Stimulated activated CD4-positive, alpha-beta T cell treated with anti-CD3 and anti-CD28 coated beads, Interleukin-1b, Interleukin-23, amount 100 ng/mL, for 4 hours (primary cell): ENCODE measurements around the gene EDEM1.

ENCODE experiments used
- DNase-seq, 2 donors: peaks; one replicate each; pipeline ENCODE4 v3.0.0-alpha.2; 2020; ENCODE audit warnings: low read depth in 2 of 2

EDEM1 gene

DNA sequence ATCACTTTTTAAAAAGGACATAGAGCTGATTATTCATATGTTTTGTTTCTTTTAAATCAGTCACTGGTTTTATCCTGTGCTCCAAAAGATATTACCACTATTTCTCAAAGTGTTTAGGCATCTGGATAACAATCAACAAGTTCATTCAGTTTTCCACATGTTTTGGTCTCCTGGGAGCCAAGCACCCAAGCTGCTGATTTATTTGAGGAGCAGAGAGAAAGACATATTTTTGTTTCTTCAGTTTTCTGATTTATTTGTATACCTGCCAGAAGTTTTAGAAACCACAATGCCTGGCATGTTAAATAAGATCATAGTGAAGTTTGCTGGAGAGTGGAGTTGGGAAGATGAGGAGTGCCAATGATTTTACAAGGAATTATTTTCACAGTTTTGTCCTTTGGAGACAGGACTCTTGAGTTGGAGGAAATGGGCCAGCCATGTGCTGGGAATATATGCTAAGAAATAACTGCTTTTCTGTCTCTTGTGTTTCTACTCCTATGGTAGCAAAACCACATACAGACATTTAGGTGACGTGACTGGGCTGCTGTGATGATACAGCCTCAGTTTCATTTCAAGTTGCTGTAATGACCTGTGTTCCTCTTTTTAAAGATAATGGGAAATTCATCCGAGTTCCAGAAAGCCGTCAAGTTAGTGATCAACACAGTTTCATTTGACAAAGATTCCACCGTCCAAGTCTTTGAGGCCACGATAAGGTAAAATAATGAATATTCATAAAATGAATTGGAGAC is 11.7 kb downstream of the EDEM1 start:
- no peak for DNase-seq

GRCh38 chr3:5201536-5201935 is 14.0 kb downstream of the EDEM1 start:
- no peak for DNase-seq

GRCh38 chr3:5202222-5202621 is 14.7 kb downstream of the EDEM1 start:
- DNase-seq, result no peak

DNA sequence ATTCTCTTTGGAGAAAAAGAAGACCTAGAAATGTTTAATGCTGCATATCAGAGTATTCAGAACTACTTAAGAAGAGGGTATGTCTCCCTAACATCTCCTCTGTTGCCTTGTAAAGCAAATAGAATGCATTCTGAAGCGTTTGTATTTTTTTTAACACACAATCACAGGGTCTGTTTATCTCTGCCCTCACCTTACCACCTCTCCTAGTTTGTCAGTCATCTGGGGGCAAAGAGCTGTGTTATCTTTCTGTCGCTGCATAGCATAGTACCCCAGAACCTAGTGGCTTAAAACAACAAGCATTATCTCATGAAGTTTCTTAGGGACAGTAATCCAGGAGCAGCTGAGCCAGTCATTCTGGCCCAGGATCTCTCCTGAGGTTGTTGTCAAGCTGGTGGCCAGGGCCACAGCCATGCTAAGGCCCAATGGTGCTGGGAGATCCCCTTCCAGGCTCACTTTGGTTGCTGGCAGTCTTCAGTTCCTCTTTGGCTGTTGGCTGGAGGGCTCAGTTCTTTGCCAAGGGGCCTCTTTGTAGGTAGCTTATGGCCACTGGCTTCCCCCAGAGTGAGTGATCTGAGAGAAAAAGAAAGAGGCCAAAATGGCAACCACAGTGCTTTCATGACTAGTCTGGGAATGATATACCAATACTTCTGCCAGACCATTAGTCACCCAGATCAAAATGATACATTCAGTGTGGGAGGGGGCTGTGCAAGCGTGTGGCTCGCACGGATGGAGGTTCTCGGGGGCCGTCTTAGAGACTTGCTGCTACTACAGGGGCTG is 17.8 kb downstream of the EDEM1 start:
- DNase-seq, result no peak

GRCh38 chr3:5210926-5211325 is 23.4 kb downstream of the EDEM1 start:
- no peak for DNase-seq

DNA sequence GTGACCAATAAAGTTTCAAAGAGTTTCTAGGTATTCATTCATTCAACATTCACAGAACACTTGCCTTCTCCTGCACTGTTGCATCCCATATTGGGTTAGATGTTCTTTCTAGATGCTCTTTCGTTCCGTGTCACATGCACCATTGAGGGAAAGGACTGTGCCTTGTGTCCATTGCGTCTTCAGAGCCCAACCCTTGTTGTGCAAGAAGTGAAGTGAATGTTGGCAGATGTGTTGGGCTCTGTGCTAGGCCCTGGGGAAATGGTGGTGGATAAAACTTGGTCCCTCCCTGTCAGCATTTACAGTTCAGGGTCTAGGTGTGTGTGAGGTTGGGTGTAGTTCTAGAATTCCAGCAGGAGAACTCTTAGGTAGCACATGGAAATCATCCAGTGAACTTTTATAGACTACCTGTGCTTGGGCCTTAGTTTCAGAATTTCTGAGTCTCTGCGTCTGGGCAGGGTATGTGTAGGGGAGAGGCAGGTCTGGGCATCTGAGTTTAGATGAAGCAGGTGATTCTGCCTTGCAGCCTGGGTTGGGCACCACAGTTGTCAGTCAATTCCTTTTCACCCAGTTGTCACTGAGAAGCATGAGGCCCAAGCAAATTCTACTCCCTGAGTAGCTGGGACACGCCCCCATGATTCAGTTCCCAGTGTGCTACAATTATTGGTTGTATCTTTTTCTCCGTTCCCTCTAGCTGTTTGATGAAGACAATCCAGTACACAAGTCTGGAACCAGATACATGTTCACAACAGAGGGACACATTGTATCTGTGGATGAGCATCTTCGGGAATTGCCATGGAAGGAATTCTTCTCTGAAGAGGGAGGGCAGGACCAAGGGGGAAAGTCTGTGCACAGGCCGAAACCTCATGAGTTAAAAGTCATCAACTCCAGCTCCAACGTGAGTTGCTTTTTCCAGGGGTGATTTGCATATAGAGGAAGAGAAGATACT is 25.4 kb downstream of the EDEM1 start:
- no peak for DNase-seq

- DNase-seq, result no peak
Measured at GRCh38 chr3:5213574-5213966, 26.1 kb downstream of the EDEM1 start.

- DNase-seq, result no peak
Measured at GRCh38 chr3:5214352-5214751, 26.8 kb downstream of the EDEM1 start.

- DNase-seq, result no peak
Measured at GRCh38 chr3:5217824-5218595, 30.5 kb downstream of the EDEM1 start.

- DNase-seq, result no peak
Measured at GRCh38 chr3:5218815-5219214, 31.3 kb downstream of the EDEM1 start.

DNA sequence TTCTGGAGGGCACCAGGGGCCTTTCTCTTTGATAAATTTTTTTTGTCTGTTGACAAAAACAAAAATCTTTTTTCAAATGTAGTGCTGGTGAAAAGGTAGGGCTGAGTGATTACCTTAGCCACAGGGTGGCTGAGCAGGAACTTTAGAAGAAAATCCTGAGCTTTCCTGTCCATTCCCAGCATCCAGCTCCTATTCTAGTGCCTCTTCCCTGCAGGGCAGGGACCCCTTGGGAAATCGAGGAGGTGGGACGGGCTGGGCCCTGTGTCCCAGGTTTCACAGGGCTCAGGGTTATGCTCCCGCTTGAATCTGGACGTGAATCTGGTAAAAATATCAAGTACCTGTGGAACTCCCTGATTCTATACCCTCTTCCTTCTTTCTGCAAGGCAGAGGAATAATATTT is 31.7 kb downstream of the EDEM1 start:
- DNase-seq, result no peak

DNA sequence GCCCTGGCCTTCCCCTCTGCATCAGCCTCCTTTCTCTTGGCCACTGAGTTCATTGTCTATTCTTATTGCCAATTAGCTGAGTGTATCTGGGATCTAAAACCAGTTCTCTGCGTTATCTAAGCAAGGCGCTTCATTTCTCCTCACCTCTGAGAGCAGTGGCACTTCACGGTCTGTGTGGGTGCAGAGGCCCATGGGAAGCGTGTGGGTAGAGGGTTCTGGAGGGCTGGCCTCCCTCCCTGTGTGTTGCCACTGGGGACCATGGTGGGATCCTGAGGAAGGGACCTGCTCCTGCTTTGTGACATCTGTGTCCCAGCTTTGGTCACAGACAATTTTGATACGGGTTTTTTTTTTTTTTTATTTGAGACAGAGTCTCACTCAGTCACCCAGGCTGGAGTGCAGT is 32.7 kb downstream of the EDEM1 start:
- no peak for DNase-seq

DNA sequence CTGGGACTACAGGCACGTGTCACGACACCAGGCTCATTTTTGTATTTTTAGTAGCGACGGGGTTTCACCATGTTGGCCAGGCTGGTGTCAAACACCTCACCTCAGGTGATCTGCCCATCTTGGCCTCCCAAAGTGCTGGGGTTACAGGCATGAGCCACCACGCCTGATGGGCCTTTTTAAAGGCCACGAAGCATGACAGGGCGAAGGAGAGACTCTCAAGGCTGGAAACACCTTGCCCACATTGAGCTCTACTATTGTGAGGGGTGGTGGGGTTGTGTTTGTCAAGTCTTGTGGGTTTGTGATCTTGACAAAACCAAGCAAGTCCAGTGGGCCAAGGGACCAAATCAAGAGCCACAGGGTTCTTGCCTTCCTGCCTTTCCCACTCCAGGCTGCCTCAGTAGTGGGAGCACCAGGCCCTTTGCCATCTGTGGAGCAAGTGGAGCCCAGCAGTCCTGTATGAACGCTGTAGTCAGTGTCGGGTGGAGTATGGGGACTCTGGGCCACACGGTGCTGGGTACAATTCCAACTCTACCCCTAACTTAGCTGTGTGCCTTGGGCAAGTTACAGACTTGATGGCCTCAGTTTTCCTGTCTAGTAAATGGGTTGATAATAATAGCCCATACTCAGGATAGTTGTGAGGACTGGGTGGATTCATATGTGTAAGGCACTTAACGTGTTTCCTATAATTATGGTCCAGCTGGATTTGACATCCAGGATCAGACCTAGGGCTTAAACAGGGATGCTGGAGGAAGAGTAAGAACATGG is 33.3 kb downstream of the EDEM1 start:
- no peak for DNase-seq

DNA sequence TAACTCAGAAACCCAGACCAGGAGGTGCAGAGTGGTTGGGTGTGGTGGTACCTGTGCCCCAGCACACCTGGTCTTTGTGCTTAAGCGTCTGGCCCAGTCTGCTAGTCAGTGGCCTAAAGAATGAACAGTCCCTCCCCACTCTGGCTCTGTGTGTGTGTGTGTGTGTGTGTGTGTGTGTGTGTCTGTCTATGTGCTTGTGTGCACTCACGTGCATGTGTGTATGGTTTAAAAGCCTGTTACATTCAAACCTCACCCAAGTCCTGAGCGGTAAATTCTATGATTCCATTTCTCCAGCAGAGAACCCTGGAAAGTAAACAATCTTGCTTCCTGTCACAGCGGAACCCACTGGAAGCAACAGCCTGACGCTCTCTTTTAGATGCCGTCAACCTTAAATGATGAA is 34.2 kb downstream of the EDEM1 start:
- no peak for DNase-seq

DNA sequence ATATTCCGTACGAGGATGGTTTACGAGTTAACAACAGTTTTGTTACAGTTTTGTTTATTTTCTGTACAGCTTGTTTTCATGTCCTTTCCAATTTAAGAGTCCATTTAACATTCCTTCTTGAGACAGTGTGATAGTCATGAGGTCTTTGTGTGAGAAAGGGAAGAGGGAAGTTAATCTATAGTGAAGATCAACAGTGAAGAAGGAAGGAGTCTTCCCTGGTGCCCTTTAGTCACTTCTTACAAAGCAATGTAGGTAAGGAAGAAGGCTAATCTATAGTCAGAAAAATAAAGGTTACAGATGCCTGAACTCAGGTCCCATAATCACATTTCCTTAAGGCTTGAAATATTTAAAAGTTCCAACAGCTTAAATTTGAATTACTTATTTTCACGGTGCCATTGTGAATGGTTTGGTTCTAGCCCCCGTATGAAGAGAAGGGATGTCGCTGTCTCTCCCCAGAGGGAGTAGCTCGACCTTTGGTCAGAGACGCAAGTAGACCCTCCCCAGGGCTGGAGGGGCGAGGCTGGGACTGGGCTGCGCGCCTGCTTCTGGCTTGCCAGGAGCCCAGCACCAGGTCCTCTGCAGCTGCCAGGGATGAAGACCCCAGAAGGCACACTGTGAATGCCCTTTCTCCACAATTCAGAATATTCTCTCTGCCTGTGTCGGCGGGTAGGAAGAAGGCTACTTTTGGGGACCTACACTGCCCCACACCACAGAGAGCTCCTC is 34.9 kb downstream of the EDEM1 start:
- DNase-seq, result no peak

GRCh38 chr3:5226783-5227182 is 39.3 kb downstream of the EDEM1 start:
- no peak for DNase-seq

DNA sequence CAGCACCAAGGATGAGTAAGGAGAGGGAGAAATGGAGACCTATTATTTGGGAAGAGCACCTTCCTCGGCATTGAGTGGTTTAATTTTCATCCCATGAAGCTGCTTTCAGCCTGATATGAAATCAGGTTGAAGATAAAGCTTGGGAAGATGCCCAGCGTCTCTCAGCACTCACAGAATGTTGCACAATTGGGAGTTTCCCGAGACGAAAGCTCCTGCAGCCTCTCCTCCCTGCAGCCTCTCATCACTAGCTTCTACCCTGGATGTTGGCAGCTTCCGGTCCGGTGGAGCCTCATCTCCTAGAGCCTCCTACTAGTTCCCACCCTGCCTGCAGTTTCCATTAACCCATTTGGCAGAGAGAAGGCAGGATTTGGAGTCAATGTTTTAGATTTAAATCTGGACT is 40.3 kb downstream of the EDEM1 start:
- DNase-seq, result no peak

- no peak for DNase-seq
Measured at GRCh38 chr3:5229414-5229813, 41.9 kb downstream of the EDEM1 start.

- no peak for DNase-seq
Measured at GRCh38 chr3:5231074-5231473, 43.6 kb downstream of the EDEM1 start.

DNA sequence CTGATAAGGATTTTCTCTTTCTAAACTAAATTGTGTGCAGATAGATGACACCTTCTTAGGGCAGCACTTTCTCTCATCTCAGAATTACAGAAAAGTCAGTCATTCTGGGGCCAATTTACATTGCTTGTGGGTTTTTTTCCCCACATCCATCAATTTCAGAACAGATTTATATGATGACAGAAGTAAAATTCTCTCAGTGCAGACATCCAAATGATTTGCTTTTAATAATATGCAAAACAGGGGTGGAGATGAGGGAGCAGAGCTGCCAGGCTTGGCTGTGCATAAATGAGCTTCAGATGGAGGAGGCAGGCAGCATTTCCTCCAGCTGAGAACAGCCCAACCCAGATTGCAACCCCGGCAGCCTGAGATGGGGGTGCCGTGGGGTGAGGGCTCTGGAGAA is 44.0 kb downstream of the EDEM1 start:
- DNase-seq, result no peak
